GM18907 (cell line): Measurements from ENCODE around the gene LIN37.
"Not testable (repeated sequence)": the region's sequence is repeated elsewhere in the genome, so short reads cannot be mapped to it uniquely, and the experiment has no call there.

Experiments
- ATAC-seq: cut with Tn5 transposase; IDR thresholded peaks from one replicate; pipeline ENCODE4 v1.9.1; 2021; ENCODE audit warnings: mild to moderate bottlenecking, moderate library complexity; ENCODE audit not compliant: unreplicated experiment

LIN37 gene

GRCh38 chr19:35787227-35787799, 38.9 kb downstream of the LIN37 start:
- no peak for ATAC-seq

DNA sequence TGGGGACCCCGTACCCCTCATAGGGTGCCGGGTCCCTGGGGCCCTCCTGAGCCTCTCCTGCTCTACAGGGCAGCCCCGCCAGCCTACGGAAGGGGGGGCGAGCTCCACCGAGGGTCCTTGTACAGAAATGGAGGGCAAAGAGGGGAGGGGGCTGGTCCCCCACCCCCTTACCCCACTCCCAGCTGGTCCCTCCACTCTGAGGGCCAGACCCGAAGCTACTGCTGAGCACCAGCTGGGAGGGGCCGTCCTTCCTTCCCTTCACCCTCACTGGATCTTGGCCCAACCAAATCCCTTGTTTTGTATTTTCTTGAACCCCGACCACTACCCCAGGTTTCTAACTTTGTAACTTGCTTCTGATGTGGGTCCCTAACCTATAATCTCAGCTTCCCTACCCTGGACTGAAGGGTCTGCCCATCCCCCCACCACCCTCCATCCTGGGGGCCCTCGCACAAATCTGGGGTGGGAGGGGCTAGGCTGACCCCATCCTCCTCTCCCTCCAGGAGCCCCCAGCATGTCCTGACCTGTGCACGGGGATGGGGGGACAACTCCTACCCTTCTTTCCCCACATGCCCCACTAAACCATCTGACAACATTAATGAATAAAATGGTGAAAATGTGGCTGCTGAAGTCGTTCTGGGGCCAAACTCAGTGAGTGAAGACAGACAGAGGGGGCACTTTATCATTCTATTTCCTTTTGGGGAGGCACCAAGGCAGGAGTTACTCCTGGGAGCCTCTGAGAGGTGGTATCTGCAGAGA, 40.0 kb downstream of the LIN37 start:
- ATAC-seq, result no peak

DNA sequence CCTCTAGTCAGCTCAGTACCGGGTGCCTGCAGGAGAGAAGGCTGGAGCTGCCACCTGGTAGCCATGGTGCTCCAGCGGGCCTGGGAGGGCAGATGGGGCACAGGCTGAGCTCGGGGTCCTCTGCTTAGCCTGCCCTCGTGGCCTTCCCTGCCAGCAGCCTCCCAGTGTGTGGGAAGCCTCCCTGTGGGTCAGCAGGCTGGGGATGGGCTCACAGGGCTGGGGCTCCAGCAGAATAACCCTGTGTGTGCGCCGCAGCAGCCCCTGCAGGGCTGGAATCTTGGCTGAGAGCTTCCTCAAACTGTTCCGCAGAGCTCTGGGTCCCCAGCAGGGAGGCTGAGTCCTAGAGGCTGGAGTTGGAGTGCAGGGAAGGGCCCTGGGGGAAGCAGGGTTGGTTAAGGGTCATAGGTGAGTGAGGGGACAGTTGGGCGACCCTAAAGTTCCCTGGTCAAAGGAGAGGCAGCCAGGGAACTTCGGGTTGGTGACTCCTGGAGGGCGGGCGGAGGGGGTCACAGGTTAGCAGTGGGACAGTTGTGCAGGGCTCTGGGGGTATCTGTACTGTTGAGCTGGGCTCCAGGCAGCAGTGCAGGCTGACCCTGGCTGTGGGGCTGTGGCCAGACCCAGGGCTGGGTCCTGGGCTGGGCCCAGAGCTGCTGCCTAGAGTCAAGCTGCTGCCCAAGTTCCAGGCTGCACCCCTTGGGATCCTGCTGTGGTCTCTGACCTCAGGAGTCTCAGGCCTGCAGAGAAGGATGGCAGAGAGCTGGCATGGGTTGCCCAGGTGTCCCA, 41.0 kb downstream of the LIN37 start:
- no peak for ATAC-seq

DNA sequence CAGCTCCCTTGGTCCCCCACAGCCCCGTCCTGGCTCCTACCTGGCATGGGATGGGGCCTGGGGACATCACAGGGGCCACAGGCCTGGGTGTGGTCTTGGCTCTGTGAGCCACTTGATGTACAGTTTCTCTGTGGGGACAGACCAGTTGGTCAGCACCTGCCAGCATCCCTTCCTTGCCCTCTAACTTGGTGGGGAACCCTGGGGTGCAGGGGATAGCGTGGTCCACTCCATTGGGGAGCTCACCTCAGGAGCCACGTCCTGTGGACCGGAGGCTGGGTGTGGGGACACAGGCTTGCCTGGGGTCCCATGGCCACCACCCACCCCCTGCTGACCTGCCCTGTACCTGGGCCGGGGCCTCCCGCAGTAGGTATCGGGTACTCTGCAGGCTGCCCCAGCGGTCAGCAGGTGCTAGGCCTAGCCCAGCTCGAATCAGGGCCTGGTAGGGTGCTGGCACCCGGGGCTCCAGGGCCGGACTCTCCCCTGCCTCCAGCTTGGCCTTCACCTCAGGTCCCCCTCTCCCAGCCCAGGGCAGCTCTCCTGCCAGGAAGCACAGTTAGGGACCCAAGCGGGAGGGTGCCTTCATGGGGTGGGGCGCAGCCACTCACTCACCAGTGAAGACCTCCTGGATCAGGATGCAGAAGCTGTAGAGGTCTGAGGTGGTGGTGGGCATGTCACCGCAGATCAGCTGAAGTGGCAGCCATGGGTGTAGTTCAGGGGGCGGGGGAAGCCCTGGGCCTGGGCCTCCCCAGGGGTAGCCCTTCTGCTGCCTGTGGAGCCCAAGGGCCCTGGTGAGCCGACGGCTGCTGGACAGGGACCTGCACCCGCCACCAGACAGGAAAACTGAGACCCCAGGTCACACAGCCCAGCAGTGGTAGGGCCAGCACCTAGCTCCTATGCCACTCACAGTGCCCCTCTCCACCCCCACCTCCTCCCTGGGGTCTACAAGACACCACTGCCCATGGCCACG, 41.9 kb downstream of the LIN37 start:
- ATAC-seq, result no peak

GRCh38 chr19:35790981-35791813, 42.8 kb downstream of the LIN37 start:
- no peak for ATAC-seq

DNA sequence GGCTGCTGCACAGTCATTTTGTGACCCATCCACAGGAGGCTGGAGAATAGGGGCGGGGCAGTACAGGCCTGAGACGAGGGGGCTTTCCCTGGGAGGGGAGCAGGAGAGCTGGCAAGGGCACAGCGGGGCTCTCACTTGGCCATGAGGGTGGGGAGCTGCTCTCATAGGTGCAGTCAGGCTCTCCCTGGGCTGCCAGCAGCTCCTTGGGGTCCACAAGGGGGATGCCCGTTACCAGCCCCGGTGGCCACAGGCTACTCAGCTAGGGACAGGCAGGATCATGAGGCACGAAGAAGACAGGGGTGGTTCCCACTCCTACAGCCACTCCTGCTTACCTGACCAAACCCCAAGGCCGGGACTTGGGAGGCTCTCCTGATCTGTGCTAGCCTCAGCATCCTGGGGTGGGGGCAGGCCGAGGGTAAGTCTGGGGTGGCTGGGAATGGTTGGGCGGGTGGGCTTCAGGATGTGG, 43.5 kb downstream of the LIN37 start:
- no peak for ATAC-seq

DNA sequence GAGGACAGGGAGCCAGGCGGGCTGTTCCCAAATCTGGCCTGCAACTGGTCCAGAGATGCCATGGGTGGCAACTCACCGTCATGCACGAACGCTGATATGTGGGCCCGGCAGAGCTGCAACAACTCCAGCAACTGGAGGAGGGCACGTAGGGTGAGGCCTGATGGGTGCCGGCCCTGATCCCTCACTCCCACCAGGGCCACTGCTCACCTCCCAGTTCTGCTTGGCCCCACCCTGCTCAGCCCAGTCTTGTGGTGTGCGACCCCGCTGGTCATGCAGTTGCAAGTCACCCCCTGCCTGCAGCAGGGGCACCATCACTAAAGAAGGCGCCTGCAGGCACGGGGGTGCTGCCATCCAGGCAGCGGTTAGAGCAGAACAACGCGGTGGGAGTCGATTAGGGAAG, 43.9 kb downstream of the LIN37 start:
- ATAC-seq, result no peak

- ATAC-seq, result no peak
Observed at GRCh38 chr19:35792888-35793287, 44.5 kb downstream of the LIN37 start.

- no peak for ATAC-seq
Observed at GRCh38 chr19:35793381-35794165, 45.2 kb downstream of the LIN37 start.

- not testable (repeated sequence) for ATAC-seq
Observed at GRCh38 chr19:35795564-35795963, 47.2 kb downstream of the LIN37 start.

DNA sequence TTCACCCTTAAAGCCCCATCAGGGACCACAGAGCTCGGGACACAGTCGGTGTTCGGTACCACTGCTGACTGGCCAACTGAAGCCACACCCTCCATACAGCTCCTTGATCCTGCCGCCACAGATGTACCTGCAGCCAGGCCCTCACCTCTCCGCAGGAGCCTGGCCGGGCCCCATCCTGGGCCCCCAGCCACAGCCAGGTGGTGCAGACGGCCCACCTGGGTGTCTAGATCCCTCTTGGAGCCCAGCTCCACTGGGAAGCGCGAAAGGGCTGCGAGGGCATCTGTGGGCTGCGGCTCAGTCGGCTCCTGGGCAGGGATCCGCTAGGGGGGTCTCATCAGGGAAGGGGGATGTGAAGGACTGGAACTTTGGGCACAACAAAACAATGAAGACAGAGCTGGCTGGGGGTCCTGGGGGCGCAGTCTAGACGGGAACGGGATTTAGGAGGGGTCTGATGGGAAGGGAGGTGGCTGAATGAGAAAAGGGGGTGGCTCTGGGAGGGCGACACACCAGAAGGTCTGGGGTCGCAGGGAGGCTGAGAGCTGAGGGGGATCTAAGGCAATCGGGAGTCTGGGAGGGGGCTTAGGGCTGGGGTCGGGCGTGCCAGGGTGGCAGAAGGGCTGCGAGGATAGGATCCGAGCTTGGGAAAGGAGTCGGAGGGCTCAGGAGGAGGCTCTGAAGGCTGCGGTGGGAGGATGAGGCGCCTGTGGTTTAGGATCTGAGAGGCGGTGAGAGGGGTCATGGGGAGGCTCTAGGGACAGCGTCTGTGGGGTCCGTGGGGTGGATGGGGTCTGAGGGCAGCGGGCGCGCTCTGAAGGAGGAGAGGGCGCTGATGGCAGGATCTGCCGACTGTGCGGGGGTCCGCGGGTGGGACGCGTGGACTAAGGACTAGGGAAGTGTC, 48.5 kb downstream of the LIN37 start:
- ATAC-seq, result no peak

- no peak for ATAC-seq
Observed at GRCh38 chr19:35797663-35798062, 49.3 kb downstream of the LIN37 start.

- ATAC-seq, result no peak
Observed at GRCh38 chr19:35801828-35802227, 53.5 kb downstream of the LIN37 start.
